ENCODE results near the gene SERPINF2. TPM values are rescaled to one million over a fixed set of nuclear protein-coding genes. Genes with fewer than 3 reads are reported as not detected.
A peak's percentile ranks its signal among the peaks of the same experiment; 100 is the strongest.
"Not testable (repeated sequence)": the region's sequence is repeated elsewhere in the genome, so short reads cannot be mapped to it uniquely, and the experiment has no call there.

Gene SERPINF2
- total RNA-seq, 4 donors from 2014 or later, result 1.2 to 9.0 (median 5.9) TPM

DNA sequence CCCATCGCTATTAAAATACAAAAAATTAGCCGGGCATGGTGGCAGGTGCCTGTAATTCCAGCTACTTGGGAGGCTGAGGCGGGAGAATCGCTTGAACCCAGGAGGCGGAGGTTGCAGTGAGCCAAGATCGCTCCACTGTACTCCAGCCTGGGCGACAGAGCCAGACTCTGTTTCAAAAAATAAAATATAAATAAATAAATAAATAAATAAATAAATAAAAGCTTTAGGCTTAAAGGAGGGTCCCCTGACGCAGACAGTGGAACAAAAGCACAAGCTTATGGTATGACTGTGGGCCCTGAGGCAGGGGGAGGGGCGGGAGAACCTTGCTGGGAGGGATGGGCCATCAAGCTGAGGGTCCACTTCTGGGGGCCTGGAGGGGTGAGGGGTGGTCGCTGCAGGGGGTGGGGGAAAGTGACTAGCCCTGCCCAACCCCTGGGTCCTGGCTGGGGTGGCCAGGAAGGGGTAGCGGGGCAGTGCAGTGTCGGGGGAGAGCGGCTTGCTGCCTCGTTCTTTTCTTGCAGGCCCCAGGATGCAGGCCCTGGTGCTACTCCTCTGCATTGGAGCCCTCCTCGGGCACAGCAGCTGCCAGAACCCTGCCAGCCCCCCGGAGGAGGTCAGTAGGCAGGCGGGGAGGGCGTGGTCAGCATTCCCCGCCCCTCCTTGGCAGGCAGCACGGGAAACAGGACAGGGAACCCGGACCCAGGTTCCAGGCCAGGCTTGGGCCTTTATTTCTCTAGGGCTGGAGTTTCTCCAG lies 23.9 kb downstream of the SERPINF2 start:
- TF ChIP-seq CTCF (IDR thresholded peaks at IDR 0.05) (no peak), POLR2A (IDR thresholded peaks at IDR 0.05) (no peak)
- peak in 1 of 2 donors; percentile 81 for DNase-seq (ENCODE audit: low spot score in 2 of 2)
- 60 to 63% methylated on average over 20 to 21 of the region's 21 CpGs for WGBS, 2 donors
- intact Hi-C loops (cut with DNase I; ENCODE audit: low total_unique reads), result no loop called here
- no peak overlapping the region for H3K4me3 ChIP-seq (ENCODE audit: low read depth, poor library complexity, severe bottlenecking)

DNA sequence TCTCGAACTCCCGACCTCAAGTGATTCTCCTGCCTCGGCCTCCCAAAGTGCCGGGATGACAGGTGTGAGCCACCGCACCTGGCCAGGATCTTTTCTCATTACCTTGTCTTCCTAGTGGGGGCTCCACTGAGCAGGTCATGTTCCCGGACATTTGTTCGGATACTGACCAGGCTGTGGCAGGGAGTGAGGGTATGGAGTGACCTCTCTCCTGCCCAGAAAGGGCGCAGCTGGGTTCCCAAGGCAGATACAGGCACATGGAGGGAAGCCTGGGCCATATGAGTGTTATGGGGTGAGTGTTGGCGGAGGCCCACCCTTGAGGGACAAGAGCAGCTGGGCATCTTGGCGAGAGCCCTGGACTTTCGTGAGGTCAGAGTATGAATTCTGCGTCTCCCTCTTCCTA lies 24.7 kb downstream of the SERPINF2 start:
- no peak for TF ChIP-seq CTCF (IDR thresholded peaks at IDR 0.05)
- TF ChIP-seq POLR2A (IDR thresholded peaks at IDR 0.05), result no peak
- no peak overlapping the region for H3K4me3 ChIP-seq (ENCODE audit: low read depth, poor library complexity, severe bottlenecking)
- 90 to 91% methylated on average over 12 of the region's 12 CpGs for WGBS, 2 donors
- DNase-seq (ENCODE audit: low spot score in 2 of 2), result no peak
- intact Hi-C loops (cut with DNase I; ENCODE audit: low total_unique reads), result no loop called here

DNA sequence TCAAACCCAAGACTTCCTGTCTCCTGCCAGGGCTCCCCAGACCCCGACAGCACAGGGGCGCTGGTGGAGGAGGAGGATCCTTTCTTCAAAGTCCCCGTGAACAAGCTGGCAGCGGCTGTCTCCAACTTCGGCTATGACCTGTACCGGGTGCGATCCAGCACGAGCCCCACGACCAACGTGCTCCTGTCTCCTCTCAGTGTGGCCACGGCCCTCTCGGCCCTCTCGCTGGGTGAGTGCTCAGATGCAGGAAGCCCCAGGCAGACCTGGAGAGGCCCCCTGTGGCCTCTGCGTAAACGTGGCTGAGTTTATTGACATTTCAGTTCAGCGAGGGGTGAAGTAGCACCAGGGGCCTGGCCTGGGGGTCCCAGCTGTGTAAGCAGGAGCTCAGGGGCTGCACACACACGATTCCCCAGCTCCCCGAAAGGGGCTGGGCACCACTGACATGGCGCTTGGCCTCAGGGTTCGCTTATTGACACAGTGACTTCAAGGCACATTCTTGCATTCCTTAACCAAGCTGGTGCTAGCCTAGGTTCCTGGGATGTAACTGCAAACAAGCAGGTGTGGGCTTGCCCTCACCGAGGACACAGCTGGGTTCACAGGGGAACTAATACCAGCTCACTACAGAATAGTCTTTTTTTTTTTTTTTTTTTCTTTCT lies 27.3 kb downstream of the SERPINF2 start:
- TF ChIP-seq POLR2A (IDR thresholded peaks at IDR 0.05) (no peak), CTCF (IDR thresholded peaks at IDR 0.05) (no peak)

GRCh38 chr17:1773000-1773695 lies 30.5 kb downstream of the SERPINF2 start:
- H3K4me3 ChIP-seq (ENCODE audit: low read depth, poor library complexity, severe bottlenecking); DNase-seq (ENCODE audit: low spot score in 2 of 2); intact Hi-C loops (cut with DNase I; ENCODE audit: low total_unique reads): not testable (repeated sequence)
- WGBS, 2 donors, result 64 to 68% methylated on average over 12 of the region's 12 CpGs

More for the DNA sequence above, 27.3 kb downstream of the SERPINF2 start:
- intact Hi-C loops (cut with DNase I; ENCODE audit: low total_unique reads), result no loop called here
- WGBS, 2 donors, result 33 to 52% methylated on average over 6 to 21 of the region's 21 CpGs
- peak; percentile 62 to 82 for DNase-seq (ENCODE audit: low spot score in 2 of 2)
- H3K4me3 ChIP-seq (ENCODE audit: low read depth, poor library complexity, severe bottlenecking), result no peak overlapping the region

- no peak overlapping the region for H3K4me3 ChIP-seq (ENCODE audit: low read depth, poor library complexity, severe bottlenecking)
- WGBS, 2 donors, result 51 to 52% methylated on average over 7 of the region's 7 CpGs
- no peak for DNase-seq (ENCODE audit: low spot score in 2 of 2)
- no peak for TF ChIP-seq CTCF (IDR thresholded peaks at IDR 0.05)
- TF ChIP-seq POLR2A (IDR thresholded peaks at IDR 0.05), result no peak
- intact Hi-C loops (cut with DNase I; ENCODE audit: low total_unique reads), result no loop called here
Measured at GRCh38 chr17:1773696-1774181, 31.1 kb downstream of the SERPINF2 start.
